ENCODE measurements around the gene UROC1.

DNA sequence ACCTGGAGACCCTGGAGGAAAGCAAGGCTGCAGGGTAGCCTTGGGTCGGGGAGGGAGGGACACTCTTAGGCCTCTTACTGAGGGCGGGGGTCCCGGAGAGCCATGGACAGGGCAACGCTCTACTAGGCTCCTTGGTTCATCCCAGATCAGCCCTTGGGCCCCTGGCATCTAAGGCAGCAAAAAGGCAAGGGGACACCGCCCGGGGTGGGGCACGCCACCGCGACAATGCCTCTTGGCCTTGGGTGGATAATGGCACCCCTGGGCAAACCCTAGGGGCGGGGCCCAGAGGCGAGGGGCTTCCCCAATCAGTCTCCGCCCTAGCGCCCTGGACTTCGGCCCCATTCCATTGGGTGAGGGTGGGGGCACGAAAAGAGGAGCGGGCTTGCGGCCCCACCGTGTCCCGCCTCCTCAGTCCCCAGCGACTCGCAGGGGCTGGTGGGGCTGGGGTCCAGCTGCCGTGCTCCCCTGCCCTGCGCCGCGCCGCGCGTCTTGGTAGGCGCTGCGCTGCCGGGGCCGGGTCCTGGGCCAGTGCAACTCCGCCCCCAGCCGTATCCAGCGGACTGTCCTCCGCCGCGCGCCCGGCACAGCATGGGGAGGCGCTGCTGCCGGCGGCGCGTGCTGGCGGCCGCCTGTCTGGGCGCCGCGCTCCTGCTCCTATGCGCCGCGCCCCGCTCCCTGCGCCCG, 6.3 kb upstream of the UROC1 start, which contains the start of gene CHST13:
- TF ChIP-seq, protein P1, sequence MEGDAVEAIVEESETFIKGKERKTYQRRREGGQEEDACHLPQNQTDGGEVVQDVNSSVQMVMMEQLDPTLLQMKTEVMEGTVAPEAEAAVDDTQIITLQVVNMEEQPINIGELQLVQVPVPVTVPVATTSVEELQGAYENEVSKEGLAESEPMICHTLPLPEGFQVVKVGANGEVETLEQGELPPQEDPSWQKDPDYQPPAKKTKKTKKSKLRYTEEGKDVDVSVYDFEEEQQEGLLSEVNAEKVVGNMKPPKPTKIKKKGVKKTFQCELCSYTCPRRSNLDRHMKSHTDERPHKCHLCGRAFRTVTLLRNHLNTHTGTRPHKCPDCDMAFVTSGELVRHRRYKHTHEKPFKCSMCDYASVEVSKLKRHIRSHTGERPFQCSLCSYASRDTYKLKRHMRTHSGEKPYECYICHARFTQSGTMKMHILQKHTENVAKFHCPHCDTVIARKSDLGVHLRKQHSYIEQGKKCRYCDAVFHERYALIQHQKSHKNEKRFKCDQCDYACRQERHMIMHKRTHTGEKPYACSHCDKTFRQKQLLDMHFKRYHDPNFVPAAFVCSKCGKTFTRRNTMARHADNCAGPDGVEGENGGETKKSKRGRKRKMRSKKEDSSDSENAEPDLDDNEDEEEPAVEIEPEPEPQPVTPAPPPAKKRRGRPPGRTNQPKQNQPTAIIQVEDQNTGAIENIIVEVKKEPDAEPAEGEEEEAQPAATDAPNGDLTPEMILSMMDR (conservative IDR thresholded peaks at IDR 0.05; ENCODE audit: low read length): no peak
- TF ChIP-seq EZH2phosphoT487 (IDR thresholded peaks at IDR 0.05; ENCODE audit: borderline replicate concordance): no peak

All from Loucy (cell line).